GM21619 (cell line): ENCODE measurements around the gene SDK2.

Source experiments
- ATAC-seq: cut with Tn5 transposase; IDR thresholded peaks from one replicate; pipeline ENCODE4 v1.9.1; 2021; ENCODE audit not compliant: unreplicated experiment

The SDK2 gene

GRCh38 chr17:73635101-73635817 lies 9.0 kb downstream of the SDK2 start:
- ATAC-seq, result no peak

- ATAC-seq, result no peak
Observed at GRCh38 chr17:73634629-73635028, 9.6 kb downstream of the SDK2 start.

- no peak for ATAC-seq
Observed at GRCh38 chr17:73633736-73634135, 10.5 kb downstream of the SDK2 start.

- no peak for ATAC-seq
Observed at GRCh38 chr17:73632513-73632912, 11.7 kb downstream of the SDK2 start.

- no peak for ATAC-seq
Observed at GRCh38 chr17:73630965-73631595, 13.2 kb downstream of the SDK2 start.

GRCh38 chr17:73630531-73630930 lies 13.7 kb downstream of the SDK2 start:
- ATAC-seq, result no peak

GRCh38 chr17:73628642-73629552 lies 15.3 kb downstream of the SDK2 start:
- no peak for ATAC-seq

- ATAC-seq, result no peak
Observed at GRCh38 chr17:73625991-73626673, 18.1 kb downstream of the SDK2 start.

GRCh38 chr17:73625006-73625405 lies 19.2 kb downstream of the SDK2 start:
- ATAC-seq, result no peak

- ATAC-seq, result no peak
Observed at GRCh38 chr17:73624496-73624988, 19.7 kb downstream of the SDK2 start.

GRCh38 chr17:73623818-73624217 lies 20.4 kb downstream of the SDK2 start:
- ATAC-seq, result no peak

GRCh38 chr17:73623247-73623646 lies 21.0 kb downstream of the SDK2 start:
- no peak for ATAC-seq

- ATAC-seq, result no peak
Observed at GRCh38 chr17:73622381-73622780, 21.9 kb downstream of the SDK2 start.

- ATAC-seq, result no peak
Observed at GRCh38 chr17:73621685-73622084, 22.6 kb downstream of the SDK2 start.

- ATAC-seq, result no peak
Observed at GRCh38 chr17:73620414-73620813, 23.8 kb downstream of the SDK2 start.

- no peak for ATAC-seq
Observed at GRCh38 chr17:73617501-73617900, 26.7 kb downstream of the SDK2 start.

- ATAC-seq, result no peak
Observed at GRCh38 chr17:73616873-73617404, 27.3 kb downstream of the SDK2 start.

GRCh38 chr17:73616120-73616872 lies 27.9 kb downstream of the SDK2 start:
- ATAC-seq, result no peak

- no peak for ATAC-seq
Observed at GRCh38 chr17:73614256-73614655, 30.0 kb downstream of the SDK2 start.
